Body of pancreas (tissue), 4 donors: ENCODE measurements around the gene FBXW12.
A peak's percentile ranks its signal among the peaks of the same experiment; 100 is the strongest.

ENCODE experiments used
- CTCF ChIP-seq, 7 experiments: fragments of 450-650 bp in 4 of 7; fragments of 200-600 bp in 3 of 7; sonication (generic) in 3 of 7; IDR thresholded peaks; one replicate each; pipeline ENCODE4 v1.5.1; 2016 to 2019; ENCODE audit warnings: antibody characterized with exemption in 7 of 7
- POLR2A ChIP-seq, 3 donors: fragments of 450-650 bp; IDR thresholded peaks; one replicate each; pipeline ENCODE4 v1.6.1; 2016; ENCODE audit warnings: antibody characterized with exemption in 3 of 3, mild to moderate bottlenecking in 2 of 3

GRCh38 chr3:48367201-48367600 is 4.8 kb upstream of the FBXW12 start:
- TF ChIP-seq CTCF (IDR thresholded peaks at IDR 0.05) (no peak), POLR2A (IDR thresholded peaks at IDR 0.05) (peak in 1 of 3 donors; percentile 32)
